GM18502 (cell line): ENCODE data around the gene BACE1-AS.
"Not testable (repeated sequence)": the region's sequence is repeated elsewhere in the genome, so short reads cannot be mapped to it uniquely, and the experiment has no call there.

Experiments
- ATAC-seq: cut with Tn5 transposase; IDR thresholded peaks from one replicate; pipeline ENCODE4 v1.9.1; 2021; ENCODE audit warnings: mild to moderate bottlenecking; ENCODE audit not compliant: unreplicated experiment, poor library complexity

The BACE1-AS gene

GRCh38 chr11:117316197-117316961 lies 25.2 kb downstream of the BACE1-AS start, which contains the start of gene BACE1:
Gene BACE1 (minus strand): TSS chr11:117316256. CDS start chr11:117315795, 461 bp downstream.
- ATAC-seq: no peak

- no peak for ATAC-seq
These were observed 27.6 kb downstream of the BACE1-AS start for GRCh38 chr11:117318738-117319137.

GRCh38 chr11:117319214-117319840 lies 28.2 kb downstream of the BACE1-AS start:
- ATAC-seq: no peak

- not testable (repeated sequence) for ATAC-seq
These were observed 36.1 kb downstream of the BACE1-AS start for GRCh38 chr11:117327255-117327566.

- ATAC-seq: peak; percentile 93
These were observed 36.6 kb downstream of the BACE1-AS start, which contains the start of gene CEP164 for GRCh38 chr11:117327567-117328374. Gene CEP164 (plus strand): TSS chr11:117327854. CDS start chr11:117338587, 10,733 bp downstream.

- ATAC-seq: peak; percentile 14
These were observed 37.3 kb downstream of the BACE1-AS start for GRCh38 chr11:117328375-117329010.

- ATAC-seq: no peak
These were observed 41.7 kb downstream of the BACE1-AS start for GRCh38 chr11:117332843-117333242.

GRCh38 chr11:117333917-117334316 lies 42.8 kb downstream of the BACE1-AS start:
- no peak for ATAC-seq

GRCh38 chr11:117334896-117335295 lies 43.8 kb downstream of the BACE1-AS start:
- ATAC-seq: no peak

GRCh38 chr11:117335399-117335798 lies 44.3 kb downstream of the BACE1-AS start:
- ATAC-seq: no peak

- no peak for ATAC-seq
These were observed 45.9 kb downstream of the BACE1-AS start for GRCh38 chr11:117337076-117337475.
